ENCODE data around the gene IKZF2.

- TF ChIP-seq CTCF (optimal IDR thresholded peaks at IDR 0.05 in 1 of 3, IDR thresholded peaks at IDR 0.05 in 1 of 3, conservative IDR thresholded peaks at IDR 0.05 in 1 of 3; ENCODE audit: extremely low read depth in 1 of 3, insufficient read depth in 2 of 3, low read length in 3 of 3) = no peak
- no peak for TF ChIP-seq EZH2 (IDR thresholded peaks at IDR 0.05; ENCODE audit: low read length)
These were observed 137.4 kb downstream of the IKZF2 start for GRCh38 chr2:213013979-213014378.

Data from keratinocyte (primary cell).